Kidney (tissue), 14 donors: ENCODE measurements around the gene NHSL1. TPM values are rescaled to one million over a fixed set of nuclear protein-coding genes. Genes with fewer than 3 reads are reported as not detected.

Experiments
- DNase-seq, 5 donors: peaks; one replicate each; pipeline ENCODE4 v3.0.0-alpha.2; 2013 to 2020
- FAIRE-seq: peaks from 2 replicates; lab custom pipeline; 2012; peaks lifted over from hg19 to GRCh38; lab: Jason Lieb, UNC
- H3K27ac ChIP-seq, 2 donors: one replicate each; pipeline ENCODE4 v1.7.0; 2013; ENCODE audit warnings: low read depth in 2 of 2, low read length in 2 of 2, inconsistent platforms in 1 of 2
- H3K27me3 ChIP-seq: one replicate; pipeline ENCODE4 v1.7.1; 2013; ENCODE audit warnings: low read length, inconsistent platforms; ENCODE audit not compliant: control insufficient read depth, insufficient read depth
- H3K36me3 ChIP-seq, 3 donors: one replicate each; pipeline versions ENCODE4 v1.7.0 to v1.7.1; 2013; ENCODE audit warnings: low read length in 3 of 3, control low read depth in 1 of 3, inconsistent platforms in 1 of 3; ENCODE audit not compliant: insufficient read depth in 3 of 3, control insufficient read depth in 2 of 3
- H3K4me1 ChIP-seq, 3 donors: one replicate each; pipeline versions ENCODE4 v1.7.0 to v1.7.1; 2013; ENCODE audit warnings: low read length in 3 of 3, inconsistent platforms in 1 of 3, low read depth in 1 of 3; ENCODE audit not compliant: control insufficient read depth in 2 of 3, insufficient read depth in 2 of 3
- H3K4me3 ChIP-seq, 3 donors: one replicate each; pipeline versions ENCODE4 v1.7.0 to v1.8.1; 2013; ENCODE audit warnings: low read length in 3 of 3, control low read depth in 1 of 3, inconsistent platforms in 1 of 3
- H3K9ac ChIP-seq, 3 donors: one replicate each; pipeline versions ENCODE4 v1.7.0 to v1.7.1; 2013; ENCODE audit warnings: low read length in 3 of 3, control low read depth in 1 of 3, inconsistent platforms in 1 of 3
- H3K9me3 ChIP-seq, 3 donors: one replicate each; pipeline versions ENCODE4 v1.7.0 to v1.7.1; 2013; ENCODE audit warnings: low read length in 3 of 3, control low read depth in 1 of 3, inconsistent platforms in 1 of 3; ENCODE audit not compliant: control insufficient read depth in 2 of 3, insufficient read depth in 1 of 3
- CTCF ChIP-seq: IDR thresholded peaks from 3 replicates; pipeline ENCODE4 v1.5.1; 2012; ENCODE audit warnings: mild to moderate bottlenecking, moderate library complexity, borderline replicate concordance; ENCODE audit not compliant: insufficient read depth; ENCODE audit errors: extremely low read depth
- intact Hi-C: fragments of 100-400 bp; cut with DNase I; formaldehyde crosslinking; loops from one replicate; pipeline ENCODE4 v1.11.1; 2022
- polyA plus RNA-seq: library from polyadenylated mRNA; stranded (reverse); fragments of 350-450 nt; fragmentation: Illumina TruSeq; extraction: RNeasy Lipid Tissue Mini Kit (QIAGEN cat#74804); gene quantifications from one replicate; pipeline ENCODE4 v1.2.3, GENCODE V29; 2014; ENCODE audit warnings: low read depth, low replicate concordance; ENCODE audit not compliant: insufficient read depth
- total RNA-seq: library from RNA; stranded (reverse); fragmentation: NEBNext Ultra II Directional; extraction: Animal tissue kit (Norgen Biotek cat#: 25700); gene quantifications from one replicate; pipeline ENCODE4 v1.2.1, GENCODE V29; 2021
- donor health status: control.
- donor health status: control.
- donor health status: control.
- donor health status: control.
- donor health status: control.
- donor health status: DM: yes; HTN: yes; CAD: no.
- donor health status: Normal renal cell carcinoma (clear cell type).

NHSL1 gene
- total and polyA plus RNA-seq, 2 donors from 2014 or later: 4.4 to 31.4 TPM

GRCh38 chr6:138397128-138398122 lies 101.9 kb downstream of the NHSL1 start:
- DNase-seq: no peak
- FAIRE-seq: no peak
- H3K4me3 ChIP-seq: no peak overlapping the region
- H3K9ac ChIP-seq: no peak overlapping the region
- no peaks in the 10 kb centered on the region for H3K9me3 ChIP-seq
- no peaks in the 10 kb centered on the region for H3K36me3 ChIP-seq
- intact Hi-C loops: no loop called here
- H3K27ac ChIP-seq: no peak overlapping the region
- H3K27me3 ChIP-seq: no peaks in the 10 kb centered on the region
- no peaks in the 10 kb centered on the region for H3K4me1 ChIP-seq
- no peak for TF ChIP-seq CTCF

- Histone ChIP-seq H3K27me3 (no peaks in the 10 kb centered on the region), H3K4me3 (no peak overlapping the region), H3K9me3 (no peaks in the 10 kb centered on the region), H3K4me1 (no peaks in the 10 kb centered on the region), H3K9ac (no peak overlapping the region), H3K27ac (no peak overlapping the region), H3K36me3 (no peaks in the 10 kb centered on the region)
- DNase-seq (no peak), FAIRE-seq (no peak)
- intact Hi-C loops: no loop called here
- TF ChIP-seq CTCF: no peak
Measured at GRCh38 chr6:138396709-138397108, 102.6 kb downstream of the NHSL1 start.

- FAIRE-seq: no peak
Measured at GRCh38 chr6:138393871-138394783, 105.2 kb downstream of the NHSL1 start.

More at GRCh38 chr6:138393871-138394783, 105.2 kb downstream of the NHSL1 start:
- DNase-seq: no peak
- Histone ChIP-seq H3K4me1 (no peaks in the 10 kb centered on the region), H3K36me3 (no peaks in the 10 kb centered on the region), H3K27ac (no peak overlapping the region), H3K27me3 (no peaks in the 10 kb centered on the region), H3K9me3 (no peaks in the 10 kb centered on the region), H3K9ac (no peak overlapping the region), H3K4me3 (no peak overlapping the region)
- intact Hi-C loops: no loop called here
- TF ChIP-seq CTCF: no peak
